WTC11 (cell line): Measurements from ENCODE around the gene CLDN14. TPM values are rescaled to one million over a fixed set of nuclear protein-coding genes. Genes with fewer than 3 reads are reported as not detected.

Source experiments
- ATAC-seq: fragments of 200-7000 bp; cut with Tn5 transposase; 2 replicates; pipeline ENCODE4 v1.10.0; 2021; ENCODE audit warnings: mild to moderate bottlenecking, moderate library complexity
- CTCF ChIA-PET: fragments of 300-600 bp; sonication (Branson Sonifier 250); formaldehyde crosslinking; loops from one replicate; lab custom pipeline; 2021; ENCODE audit warnings: antibody characterized with exemption; lab: Charles Lee
- POLR2A ChIA-PET: fragments of 350-600 bp; sonication (Branson Sonifier 250); formaldehyde crosslinking; loops from one replicate; lab custom pipeline; 2021; ENCODE audit warnings: antibody characterized with exemption; lab: Charles Lee
- DNase-seq: peaks from one replicate; pipeline ENCODE4 v3.0.0; 2021; ENCODE audit warnings: low spot score
- H3K27ac Mint-ChIP-seq: 2 replicates; pipeline ENCODE4 v1.8.0; 2021; ENCODE audit warnings: mixed read lengths
- H3K27me3 Mint-ChIP-seq: 2 replicates; pipeline ENCODE4 v1.8.0; 2021; ENCODE audit warnings: low read depth, mild to moderate bottlenecking, moderate library complexity, mixed read lengths
- H3K36me3 Mint-ChIP-seq: 2 replicates; pipeline ENCODE4 v1.8.0; 2021; ENCODE audit warnings: mixed read lengths
- H3K4me1 Mint-ChIP-seq: 2 replicates; pipeline ENCODE4 v1.8.0; 2022; ENCODE audit warnings: mixed read lengths
- H3K4me3 Mint-ChIP-seq: 2 replicates; pipeline ENCODE4 v1.8.0; 2021; ENCODE audit warnings: mild to moderate bottlenecking, moderate library complexity, mixed read lengths
- H3K9me3 Mint-ChIP-seq: 2 replicates; pipeline ENCODE4 v1.8.0; 2021; ENCODE audit warnings: mixed read lengths
- CREB1 ChIP-seq: sonication (generic); formaldehyde crosslinking; IDR thresholded peaks from 2 replicates; pipeline ENCODE4 v1.8.0; 2023; ENCODE audit warnings: mild to moderate bottlenecking, missing genetic modification reagents
- JUN ChIP-seq: sonication (generic); formaldehyde crosslinking; IDR thresholded peaks from 2 replicates; pipeline ENCODE4 v1.8.0; 2023; ENCODE audit warnings: mild to moderate bottlenecking, missing genetic modification reagents
- NFE2L1 ChIP-seq: sonication (generic); formaldehyde crosslinking; IDR thresholded peaks from 2 replicates; pipeline ENCODE4 v1.8.1; 2023; ENCODE audit warnings: missing genetic modification reagents
- NR2C2 ChIP-seq: sonication (generic); formaldehyde crosslinking; IDR thresholded peaks from 2 replicates; pipeline ENCODE4 v1.8.0; 2022; ENCODE audit warnings: mild to moderate bottlenecking, missing genetic modification reagents
- NR3C1 ChIP-seq: sonication (generic); formaldehyde crosslinking; conservative IDR thresholded peaks from 2 replicates; pipeline ENCODE4 v1.8.1; 2023; ENCODE audit warnings: low read depth, mild to moderate bottlenecking, missing genetic modification reagents
- TEAD1 ChIP-seq: sonication (generic); formaldehyde crosslinking; IDR thresholded peaks from 2 replicates; pipeline ENCODE4 v1.8.0; 2022; ENCODE audit warnings: mild to moderate bottlenecking, missing genetic modification reagents
- ZNF121 ChIP-seq: sonication (generic); formaldehyde crosslinking; IDR thresholded peaks from 2 replicates; pipeline ENCODE4 v1.8.0; 2023; ENCODE audit warnings: missing genetic modification reagents
- ZNF232 ChIP-seq: sonication (generic); formaldehyde crosslinking; IDR thresholded peaks from 2 replicates; pipeline ENCODE4 v1.8.0; 2022; ENCODE audit warnings: mild to moderate bottlenecking, missing genetic modification reagents
- ZNF396 ChIP-seq: fragments of 250-450 bp; sonication (Bioruptor Pico); IDR thresholded peaks from 2 replicates; pipeline ENCODE4 v1.8.0; 2021; ENCODE audit warnings: mild to moderate bottlenecking, moderate library complexity, borderline replicate concordance
- total RNA-seq: library from RNA; stranded (reverse); gene quantifications from 3 replicates; pipeline ENCODE4 v1.2.3, GENCODE V29; 2021
- TF ChIP-seq, protein P1 (sequence below): sonication (generic); formaldehyde crosslinking; IDR thresholded peaks from 2 replicates; pipeline ENCODE4 v1.8.1; 2022; ENCODE audit warnings: missing genetic modification reagents, borderline replicate concordance
- TF ChIP-seq, protein P2 (sequence below): fragments of 250-450 bp; sonication (Bioruptor Pico); IDR thresholded peaks from 2 replicates; pipeline ENCODE4 v1.9.0; 2021; ENCODE audit warnings: mild to moderate bottlenecking, borderline replicate concordance
- TF ChIP-seq, protein P3 (sequence below): sonication (generic); formaldehyde crosslinking; IDR thresholded peaks from 2 replicates; pipeline ENCODE4 v1.8.1; 2023; ENCODE audit warnings: mild to moderate bottlenecking, missing genetic modification reagents
- TF ChIP-seq, protein P4 (sequence below): sonication (generic); formaldehyde crosslinking; IDR thresholded peaks from 2 replicates; pipeline ENCODE4 v1.8.1; 2022; ENCODE audit warnings: low read depth, mild to moderate bottlenecking, moderate library complexity, missing genetic modification reagents, borderline replicate concordance
- TF ChIP-seq, protein P5 (sequence below): sonication (generic); formaldehyde crosslinking; IDR thresholded peaks from 2 replicates; pipeline ENCODE4 v1.8.1; 2022; ENCODE audit warnings: mild to moderate bottlenecking, missing genetic modification reagents, moderate library complexity, borderline replicate concordance
- TF ChIP-seq, protein P6 (sequence below): sonication (generic); formaldehyde crosslinking; IDR thresholded peaks from 2 replicates; pipeline ENCODE4 v1.8.1; 2023; ENCODE audit warnings: mild to moderate bottlenecking, missing genetic modification reagents, moderate library complexity
- TF ChIP-seq, protein P7 (sequence below): sonication (generic); formaldehyde crosslinking; conservative IDR thresholded peaks from 2 replicates; pipeline ENCODE4 v1.8.1; 2022; ENCODE audit warnings: mild to moderate bottlenecking, missing genetic modification reagents
- TF ChIP-seq, protein P8 (sequence below): sonication (generic); formaldehyde crosslinking; IDR thresholded peaks from 2 replicates; pipeline ENCODE4 v1.8.1; 2022; ENCODE audit warnings: mild to moderate bottlenecking, moderate library complexity, missing genetic modification reagents
- TF ChIP-seq, protein P9 (sequence below): sonication (generic); formaldehyde crosslinking; IDR thresholded peaks from 2 replicates; pipeline ENCODE4 v1.8.0; 2023; ENCODE audit warnings: missing genetic modification reagents, mild to moderate bottlenecking, borderline replicate concordance

CLDN14 gene
- total RNA-seq, 1 experiment from 2014 or later = not detected

DNA sequence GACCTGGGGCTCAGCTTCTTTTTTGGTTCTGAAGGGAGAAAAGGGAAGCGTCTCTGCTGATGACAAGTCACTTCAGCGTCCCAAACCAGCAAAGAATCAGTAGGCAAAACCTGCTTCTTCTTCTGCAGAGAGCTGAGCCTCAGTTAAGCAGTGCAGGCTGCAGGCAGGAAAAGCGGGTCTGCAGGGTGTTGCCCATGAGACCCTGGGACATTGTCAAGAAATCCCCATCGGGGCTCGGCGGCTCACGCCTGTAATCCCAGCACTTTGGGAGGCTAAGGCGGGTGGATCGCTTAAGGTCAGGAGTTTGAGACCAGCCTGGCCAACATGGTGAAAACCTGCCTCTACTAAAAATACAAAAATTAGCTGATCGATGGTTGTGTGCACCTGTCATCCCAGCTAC lies 16.7 kb downstream of the CLDN14 start (continued):
- TF ChIP-seq, protein P1, sequence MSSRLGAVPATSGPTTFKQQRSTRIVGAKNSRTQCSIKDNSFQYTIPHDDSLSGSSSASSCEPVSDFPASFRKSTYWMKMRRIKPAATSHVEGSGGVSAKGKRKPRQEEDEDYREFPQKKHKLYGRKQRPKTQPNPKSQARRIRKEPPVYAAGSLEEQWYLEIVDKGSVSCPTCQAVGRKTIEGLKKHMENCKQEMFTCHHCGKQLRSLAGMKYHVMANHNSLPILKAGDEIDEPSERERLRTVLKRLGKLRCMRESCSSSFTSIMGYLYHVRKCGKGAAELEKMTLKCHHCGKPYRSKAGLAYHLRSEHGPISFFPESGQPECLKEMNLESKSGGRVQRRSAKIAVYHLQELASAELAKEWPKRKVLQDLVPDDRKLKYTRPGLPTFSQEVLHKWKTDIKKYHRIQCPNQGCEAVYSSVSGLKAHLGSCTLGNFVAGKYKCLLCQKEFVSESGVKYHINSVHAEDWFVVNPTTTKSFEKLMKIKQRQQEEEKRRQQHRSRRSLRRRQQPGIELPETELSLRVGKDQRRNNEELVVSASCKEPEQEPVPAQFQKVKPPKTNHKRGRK (CRISPR knock-in tag) = no peak
- TF ChIP-seq, protein P2, sequence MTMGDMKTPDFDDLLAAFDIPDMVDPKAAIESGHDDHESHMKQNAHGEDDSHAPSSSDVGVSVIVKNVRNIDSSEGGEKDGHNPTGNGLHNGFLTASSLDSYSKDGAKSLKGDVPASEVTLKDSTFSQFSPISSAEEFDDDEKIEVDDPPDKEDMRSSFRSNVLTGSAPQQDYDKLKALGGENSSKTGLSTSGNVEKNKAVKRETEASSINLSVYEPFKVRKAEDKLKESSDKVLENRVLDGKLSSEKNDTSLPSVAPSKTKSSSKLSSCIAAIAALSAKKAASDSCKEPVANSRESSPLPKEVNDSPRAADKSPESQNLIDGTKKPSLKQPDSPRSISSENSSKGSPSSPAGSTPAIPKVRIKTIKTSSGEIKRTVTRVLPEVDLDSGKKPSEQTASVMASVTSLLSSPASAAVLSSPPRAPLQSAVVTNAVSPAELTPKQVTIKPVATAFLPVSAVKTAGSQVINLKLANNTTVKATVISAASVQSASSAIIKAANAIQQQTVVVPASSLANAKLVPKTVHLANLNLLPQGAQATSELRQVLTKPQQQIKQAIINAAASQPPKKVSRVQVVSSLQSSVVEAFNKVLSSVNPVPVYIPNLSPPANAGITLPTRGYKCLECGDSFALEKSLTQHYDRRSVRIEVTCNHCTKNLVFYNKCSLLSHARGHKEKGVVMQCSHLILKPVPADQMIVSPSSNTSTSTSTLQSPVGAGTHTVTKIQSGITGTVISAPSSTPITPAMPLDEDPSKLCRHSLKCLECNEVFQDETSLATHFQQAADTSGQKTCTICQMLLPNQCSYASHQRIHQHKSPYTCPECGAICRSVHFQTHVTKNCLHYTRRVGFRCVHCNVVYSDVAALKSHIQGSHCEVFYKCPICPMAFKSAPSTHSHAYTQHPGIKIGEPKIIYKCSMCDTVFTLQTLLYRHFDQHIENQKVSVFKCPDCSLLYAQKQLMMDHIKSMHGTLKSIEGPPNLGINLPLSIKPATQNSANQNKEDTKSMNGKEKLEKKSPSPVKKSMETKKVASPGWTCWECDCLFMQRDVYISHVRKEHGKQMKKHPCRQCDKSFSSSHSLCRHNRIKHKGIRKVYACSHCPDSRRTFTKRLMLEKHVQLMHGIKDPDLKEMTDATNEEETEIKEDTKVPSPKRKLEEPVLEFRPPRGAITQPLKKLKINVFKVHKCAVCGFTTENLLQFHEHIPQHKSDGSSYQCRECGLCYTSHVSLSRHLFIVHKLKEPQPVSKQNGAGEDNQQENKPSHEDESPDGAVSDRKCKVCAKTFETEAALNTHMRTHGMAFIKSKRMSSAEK (CRISPR knock-in tag) = no peak
- TF ChIP-seq ZNF232 (CRISPR knock-in tag) (no peak), ZNF121 (no peak)
- TF ChIP-seq, all 79 proteins: peak for 0

DNA sequence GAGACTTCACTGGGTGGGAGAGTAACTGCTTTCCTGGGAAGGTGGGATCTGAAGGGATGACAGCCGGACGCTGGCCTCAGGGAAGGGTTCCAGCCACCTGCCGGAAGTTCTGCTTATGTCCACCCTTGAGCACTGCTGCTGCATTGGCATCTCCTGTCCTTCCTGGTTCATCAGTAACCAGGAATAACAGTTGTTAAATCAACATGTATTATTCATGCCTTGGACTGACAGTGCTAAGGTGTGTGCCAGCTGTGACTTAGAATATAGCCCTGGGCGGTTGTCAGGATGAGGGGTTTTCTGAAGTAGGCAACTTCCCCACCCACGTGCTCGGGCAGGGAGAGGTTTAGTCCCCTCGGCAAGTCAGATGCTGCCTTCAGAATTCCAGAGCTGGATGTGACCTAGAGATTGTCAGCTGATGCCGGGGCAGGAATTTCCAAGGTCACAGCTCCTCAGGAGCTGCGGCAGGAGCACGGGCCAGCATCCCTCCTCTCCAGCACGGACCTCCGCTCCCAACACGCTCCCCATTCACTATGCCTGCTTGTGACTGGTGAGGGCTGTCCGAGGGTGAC lies 17.9 kb downstream of the CLDN14 start:
- ATAC-seq = no peak; the same call in 1 of the 2 replicates
- no peak overlapping the region for H3K27ac Mint-ChIP-seq
- ChIA-PET POLR2A (no interaction called here), CTCF (interaction anchor here (1.0 kb wide), 1 partner anchor 8 kb away, joined by 3 read pairs; no protein-coding TSS in a partner anchor)
- no peak overlapping the region for H3K4me3 Mint-ChIP-seq
- H3K27me3 Mint-ChIP-seq = no peaks in the 10 kb centered on the region
- H3K36me3 Mint-ChIP-seq = no peaks in the 10 kb centered on the region
- DNase-seq = no peak
- peaks cover 19% of the 10 kb centered on the region for H3K4me1 Mint-ChIP-seq
- H3K9me3 Mint-ChIP-seq = no peaks in the 10 kb centered on the region
- TF ChIP-seq, protein P3, sequence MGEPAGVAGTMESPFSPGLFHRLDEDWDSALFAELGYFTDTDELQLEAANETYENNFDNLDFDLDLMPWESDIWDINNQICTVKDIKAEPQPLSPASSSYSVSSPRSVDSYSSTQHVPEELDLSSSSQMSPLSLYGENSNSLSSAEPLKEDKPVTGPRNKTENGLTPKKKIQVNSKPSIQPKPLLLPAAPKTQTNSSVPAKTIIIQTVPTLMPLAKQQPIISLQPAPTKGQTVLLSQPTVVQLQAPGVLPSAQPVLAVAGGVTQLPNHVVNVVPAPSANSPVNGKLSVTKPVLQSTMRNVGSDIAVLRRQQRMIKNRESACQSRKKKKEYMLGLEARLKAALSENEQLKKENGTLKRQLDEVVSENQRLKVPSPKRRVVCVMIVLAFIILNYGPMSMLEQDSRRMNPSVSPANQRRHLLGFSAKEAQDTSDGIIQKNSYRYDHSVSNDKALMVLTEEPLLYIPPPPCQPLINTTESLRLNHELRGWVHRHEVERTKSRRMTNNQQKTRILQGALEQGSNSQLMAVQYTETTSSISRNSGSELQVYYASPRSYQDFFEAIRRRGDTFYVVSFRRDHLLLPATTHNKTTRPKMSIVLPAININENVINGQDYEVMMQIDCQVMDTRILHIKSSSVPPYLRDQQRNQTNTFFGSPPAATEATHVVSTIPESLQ (CRISPR knock-in tag) = no peak
- TF ChIP-seq ZNF396 (CRISPR knock-in tag) (no peak), NR2C2 (CRISPR knock-in tag) (no peak), JUN (no peak), NR3C1 (no peak), NFE2L1 (no peak), CREB1 (no peak), TEAD1 (CRISPR knock-in tag) (no peak)
- TF ChIP-seq, protein P4, sequence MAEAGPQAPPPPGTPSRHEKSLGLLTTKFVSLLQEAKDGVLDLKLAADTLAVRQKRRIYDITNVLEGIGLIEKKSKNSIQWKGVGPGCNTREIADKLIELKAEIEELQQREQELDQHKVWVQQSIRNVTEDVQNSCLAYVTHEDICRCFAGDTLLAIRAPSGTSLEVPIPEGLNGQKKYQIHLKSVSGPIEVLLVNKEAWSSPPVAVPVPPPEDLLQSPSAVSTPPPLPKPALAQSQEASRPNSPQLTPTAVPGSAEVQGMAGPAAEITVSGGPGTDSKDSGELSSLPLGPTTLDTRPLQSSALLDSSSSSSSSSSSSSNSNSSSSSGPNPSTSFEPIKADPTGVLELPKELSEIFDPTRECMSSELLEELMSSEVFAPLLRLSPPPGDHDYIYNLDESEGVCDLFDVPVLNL (CRISPR knock-in tag) = no peak
- TF ChIP-seq, protein P5, sequence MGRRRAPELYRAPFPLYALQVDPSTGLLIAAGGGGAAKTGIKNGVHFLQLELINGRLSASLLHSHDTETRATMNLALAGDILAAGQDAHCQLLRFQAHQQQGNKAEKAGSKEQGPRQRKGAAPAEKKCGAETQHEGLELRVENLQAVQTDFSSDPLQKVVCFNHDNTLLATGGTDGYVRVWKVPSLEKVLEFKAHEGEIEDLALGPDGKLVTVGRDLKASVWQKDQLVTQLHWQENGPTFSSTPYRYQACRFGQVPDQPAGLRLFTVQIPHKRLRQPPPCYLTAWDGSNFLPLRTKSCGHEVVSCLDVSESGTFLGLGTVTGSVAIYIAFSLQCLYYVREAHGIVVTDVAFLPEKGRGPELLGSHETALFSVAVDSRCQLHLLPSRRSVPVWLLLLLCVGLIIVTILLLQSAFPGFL (CRISPR knock-in tag) = no peak
- TF ChIP-seq, protein P6, sequence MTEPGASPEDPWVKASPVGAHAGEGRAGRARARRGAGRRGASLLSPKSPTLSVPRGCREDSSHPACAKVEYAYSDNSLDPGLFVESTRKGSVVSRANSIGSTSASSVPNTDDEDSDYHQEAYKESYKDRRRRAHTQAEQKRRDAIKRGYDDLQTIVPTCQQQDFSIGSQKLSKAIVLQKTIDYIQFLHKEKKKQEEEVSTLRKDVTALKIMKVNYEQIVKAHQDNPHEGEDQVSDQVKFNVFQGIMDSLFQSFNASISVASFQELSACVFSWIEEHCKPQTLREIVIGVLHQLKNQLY (CRISPR knock-in tag) = no peak
- TF ChIP-seq, protein P7, sequence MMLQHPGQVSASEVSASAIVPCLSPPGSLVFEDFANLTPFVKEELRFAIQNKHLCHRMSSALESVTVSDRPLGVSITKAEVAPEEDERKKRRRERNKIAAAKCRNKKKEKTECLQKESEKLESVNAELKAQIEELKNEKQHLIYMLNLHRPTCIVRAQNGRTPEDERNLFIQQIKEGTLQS = no peak
- TF ChIP-seq, protein P8, sequence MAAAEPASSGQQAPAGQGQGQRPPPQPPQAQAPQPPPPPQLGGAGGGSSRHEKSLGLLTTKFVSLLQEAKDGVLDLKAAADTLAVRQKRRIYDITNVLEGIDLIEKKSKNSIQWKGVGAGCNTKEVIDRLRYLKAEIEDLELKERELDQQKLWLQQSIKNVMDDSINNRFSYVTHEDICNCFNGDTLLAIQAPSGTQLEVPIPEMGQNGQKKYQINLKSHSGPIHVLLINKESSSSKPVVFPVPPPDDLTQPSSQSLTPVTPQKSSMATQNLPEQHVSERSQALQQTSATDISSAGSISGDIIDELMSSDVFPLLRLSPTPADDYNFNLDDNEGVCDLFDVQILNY = no peak
- TF ChIP-seq, protein P9, sequence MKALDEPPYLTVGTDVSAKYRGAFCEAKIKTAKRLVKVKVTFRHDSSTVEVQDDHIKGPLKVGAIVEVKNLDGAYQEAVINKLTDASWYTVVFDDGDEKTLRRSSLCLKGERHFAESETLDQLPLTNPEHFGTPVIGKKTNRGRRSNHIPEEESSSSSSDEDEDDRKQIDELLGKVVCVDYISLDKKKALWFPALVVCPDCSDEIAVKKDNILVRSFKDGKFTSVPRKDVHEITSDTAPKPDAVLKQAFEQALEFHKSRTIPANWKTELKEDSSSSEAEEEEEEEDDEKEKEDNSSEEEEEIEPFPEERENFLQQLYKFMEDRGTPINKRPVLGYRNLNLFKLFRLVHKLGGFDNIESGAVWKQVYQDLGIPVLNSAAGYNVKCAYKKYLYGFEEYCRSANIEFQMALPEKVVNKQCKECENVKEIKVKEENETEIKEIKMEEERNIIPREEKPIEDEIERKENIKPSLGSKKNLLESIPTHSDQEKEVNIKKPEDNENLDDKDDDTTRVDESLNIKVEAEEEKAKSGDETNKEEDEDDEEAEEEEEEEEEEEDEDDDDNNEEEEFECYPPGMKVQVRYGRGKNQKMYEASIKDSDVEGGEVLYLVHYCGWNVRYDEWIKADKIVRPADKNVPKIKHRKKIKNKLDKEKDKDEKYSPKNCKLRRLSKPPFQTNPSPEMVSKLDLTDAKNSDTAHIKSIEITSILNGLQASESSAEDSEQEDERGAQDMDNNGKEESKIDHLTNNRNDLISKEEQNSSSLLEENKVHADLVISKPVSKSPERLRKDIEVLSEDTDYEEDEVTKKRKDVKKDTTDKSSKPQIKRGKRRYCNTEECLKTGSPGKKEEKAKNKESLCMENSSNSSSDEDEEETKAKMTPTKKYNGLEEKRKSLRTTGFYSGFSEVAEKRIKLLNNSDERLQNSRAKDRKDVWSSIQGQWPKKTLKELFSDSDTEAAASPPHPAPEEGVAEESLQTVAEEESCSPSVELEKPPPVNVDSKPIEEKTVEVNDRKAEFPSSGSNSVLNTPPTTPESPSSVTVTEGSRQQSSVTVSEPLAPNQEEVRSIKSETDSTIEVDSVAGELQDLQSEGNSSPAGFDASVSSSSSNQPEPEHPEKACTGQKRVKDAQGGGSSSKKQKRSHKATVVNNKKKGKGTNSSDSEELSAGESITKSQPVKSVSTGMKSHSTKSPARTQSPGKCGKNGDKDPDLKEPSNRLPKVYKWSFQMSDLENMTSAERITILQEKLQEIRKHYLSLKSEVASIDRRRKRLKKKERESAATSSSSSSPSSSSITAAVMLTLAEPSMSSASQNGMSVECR (CRISPR knock-in tag) = no peak
